GM19023 (cell line): ENCODE results near the gene PHTF1.
"Not testable (repeated sequence)": the region's sequence is repeated elsewhere in the genome, so short reads cannot be mapped to it uniquely, and the experiment has no call there.

Experiments
- ATAC-seq: cut with Tn5 transposase; IDR thresholded peaks from one replicate; pipeline ENCODE4 v1.9.1; 2021; ENCODE audit warnings: mild to moderate bottlenecking, moderate library complexity; ENCODE audit not compliant: unreplicated experiment

The PHTF1 gene

GRCh38 chr1:113779542-113779941 lies 20.3 kb upstream of the PHTF1 start:
- no peak for ATAC-seq

GRCh38 chr1:113777561-113777960 lies 18.3 kb upstream of the PHTF1 start:
- no peak for ATAC-seq

DNA sequence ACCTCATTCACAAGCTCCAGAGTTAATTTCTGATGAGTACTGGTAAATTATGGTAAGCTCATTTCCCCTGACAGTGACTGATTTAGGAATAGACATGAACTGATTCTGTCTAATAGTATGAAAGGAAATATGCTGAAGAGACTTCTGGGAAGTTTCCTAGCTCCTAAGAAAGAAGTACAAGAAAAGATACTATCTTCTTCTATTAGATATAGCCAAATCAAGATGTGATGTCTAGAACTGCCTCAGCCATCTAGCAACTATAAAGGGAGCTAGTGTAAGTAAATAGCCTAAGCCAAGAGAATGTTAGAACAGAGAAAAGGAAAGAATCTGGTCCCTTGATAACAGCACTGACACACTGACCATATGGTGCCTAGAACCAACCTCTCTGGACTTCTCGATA lies 10.7 kb upstream of the PHTF1 start:
- no peak for ATAC-seq

- no peak for ATAC-seq
These were observed 10.3 kb upstream of the PHTF1 start for GRCh38 chr1:113769601-113769970.

DNA sequence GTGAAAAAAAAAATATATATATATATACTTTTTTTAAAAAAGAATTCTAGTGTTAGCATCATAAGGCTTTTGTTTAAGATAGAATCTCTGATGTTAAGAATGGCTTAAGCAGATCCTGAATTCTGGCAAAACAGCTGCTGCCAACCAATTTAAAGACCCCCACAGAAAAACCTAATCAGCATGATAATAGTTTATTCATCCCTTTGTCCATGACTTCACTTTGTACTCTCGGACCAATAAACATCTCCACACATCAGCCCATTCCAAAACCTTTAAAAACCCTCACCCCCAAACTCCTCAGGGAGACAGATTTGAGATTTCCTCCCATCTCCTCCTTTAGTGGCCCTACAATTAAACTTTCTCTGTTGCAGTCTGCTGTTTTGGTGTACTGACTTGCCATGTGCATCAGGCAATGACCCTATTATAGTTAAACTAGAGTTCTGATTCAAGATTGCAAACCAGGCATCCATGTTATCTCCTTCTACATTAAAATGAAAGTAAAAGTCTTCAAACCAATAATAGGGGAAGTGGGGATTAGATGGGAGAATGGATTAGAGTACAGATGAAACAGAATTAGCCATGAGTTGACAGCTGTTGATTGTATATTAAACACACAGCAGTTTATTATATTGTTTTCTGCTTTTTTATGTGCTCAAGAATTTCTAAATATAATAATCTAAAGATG lies 9.8 kb upstream of the PHTF1 start:
- ATAC-seq: no peak

GRCh38 chr1:113765306-113766230 lies 6.3 kb upstream of the PHTF1 start:
- ATAC-seq: no peak

- no peak for ATAC-seq
These were observed 4.4 kb upstream of the PHTF1 start for GRCh38 chr1:113763661-113764060.

GRCh38 chr1:113761937-113762336 lies 2.7 kb upstream of the PHTF1 start:
- no peak for ATAC-seq

DNA sequence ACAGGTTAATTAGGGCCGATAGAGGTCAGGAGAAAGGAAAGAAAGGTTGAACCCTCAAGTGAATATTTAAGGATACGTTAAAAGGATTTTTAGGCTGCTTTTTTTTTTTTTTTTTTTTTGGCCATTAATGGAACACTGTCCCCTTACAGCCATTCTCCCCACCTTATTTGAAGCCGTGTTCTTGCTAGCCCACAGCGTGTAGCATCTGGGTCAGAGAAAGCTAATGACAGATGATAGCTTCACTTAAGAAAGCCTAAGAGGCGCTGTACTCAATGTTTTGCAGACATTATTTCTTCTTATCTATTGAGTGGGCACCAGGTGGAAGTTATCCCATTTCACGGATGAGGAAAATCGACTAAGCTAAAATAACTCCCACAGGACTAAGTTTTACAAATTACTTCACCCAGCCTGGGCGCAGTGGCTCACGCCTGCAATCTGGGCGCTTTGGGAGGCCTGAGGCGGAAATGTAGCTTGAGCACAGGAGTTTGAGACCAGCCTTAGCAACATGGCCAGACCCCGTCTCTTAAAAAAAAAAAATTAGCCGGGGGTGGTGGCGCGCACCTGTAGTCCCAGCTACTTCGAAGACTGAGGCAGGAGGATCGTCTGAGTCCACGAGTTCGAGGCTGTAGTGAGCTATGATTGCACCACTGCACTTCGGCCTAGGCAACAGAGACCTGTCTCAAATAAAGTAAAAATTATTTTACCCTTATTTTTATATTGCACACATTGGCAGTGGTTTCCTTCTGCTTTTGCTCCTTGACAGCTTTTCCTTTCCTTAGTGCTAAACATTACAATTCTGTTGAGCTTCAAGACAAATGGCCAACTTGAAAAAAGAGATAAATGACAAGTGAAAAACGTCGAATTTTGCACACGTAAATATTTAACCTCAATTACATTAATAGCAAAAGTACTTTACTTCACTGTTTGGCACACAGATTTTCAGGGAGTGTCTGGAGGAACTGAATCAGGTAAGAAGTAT lies 1.1 kb upstream of the PHTF1 start:
- no peak for ATAC-seq

- ATAC-seq: peak; percentile 65
These were observed 504 bp downstream of the PHTF1 start for GRCh38 chr1:113758631-113759332.

GRCh38 chr1:113756461-113756860 lies 2.8 kb downstream of the PHTF1 start:
- ATAC-seq: no peak

DNA sequence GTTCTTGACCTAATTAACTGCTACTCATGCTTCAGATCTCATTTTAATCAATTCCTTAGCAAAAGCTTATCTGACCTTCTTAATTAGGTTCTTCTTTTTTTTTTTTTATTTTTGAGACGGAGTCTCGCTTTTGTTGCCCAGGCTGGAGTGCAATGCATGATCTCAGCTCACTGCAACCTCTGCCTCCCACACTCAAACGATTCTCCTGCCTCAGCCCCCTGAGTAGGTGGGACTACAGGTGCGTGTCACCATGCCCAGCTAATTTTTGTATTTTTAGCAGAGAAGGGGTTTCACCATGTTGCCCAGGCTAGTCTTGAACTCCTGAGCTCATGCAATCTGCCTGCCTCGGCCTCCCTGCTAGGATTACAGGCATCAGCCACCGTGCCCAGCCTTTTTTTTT lies 6.0 kb downstream of the PHTF1 start:
- ATAC-seq: not testable (repeated sequence)

GRCh38 chr1:113751516-113751915 lies 7.8 kb downstream of the PHTF1 start:
- ATAC-seq: no peak

GRCh38 chr1:113751114-113751513 lies 8.2 kb downstream of the PHTF1 start:
- ATAC-seq: no peak

- no peak for ATAC-seq
These were observed 9.9 kb downstream of the PHTF1 start for GRCh38 chr1:113749402-113749801.

DNA sequence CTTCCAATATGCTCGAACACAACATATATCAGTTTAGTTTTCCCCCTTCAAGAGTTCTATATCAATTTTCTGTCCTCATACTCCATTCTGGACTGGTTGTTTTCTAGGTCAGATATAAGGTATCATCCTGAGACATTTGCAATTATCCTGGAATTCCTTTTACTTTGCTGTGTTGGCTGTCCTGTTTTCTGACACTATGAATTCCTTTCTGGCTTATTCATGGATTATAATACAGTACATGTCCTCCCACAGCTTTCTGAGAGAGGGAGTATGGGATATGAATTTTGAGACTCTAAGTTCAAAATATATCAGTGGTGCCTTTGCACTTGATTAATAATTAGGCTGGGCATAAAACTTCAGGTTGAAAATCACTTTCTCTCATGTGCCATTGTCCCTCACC lies 11.9 kb downstream of the PHTF1 start:
- no peak for ATAC-seq

DNA sequence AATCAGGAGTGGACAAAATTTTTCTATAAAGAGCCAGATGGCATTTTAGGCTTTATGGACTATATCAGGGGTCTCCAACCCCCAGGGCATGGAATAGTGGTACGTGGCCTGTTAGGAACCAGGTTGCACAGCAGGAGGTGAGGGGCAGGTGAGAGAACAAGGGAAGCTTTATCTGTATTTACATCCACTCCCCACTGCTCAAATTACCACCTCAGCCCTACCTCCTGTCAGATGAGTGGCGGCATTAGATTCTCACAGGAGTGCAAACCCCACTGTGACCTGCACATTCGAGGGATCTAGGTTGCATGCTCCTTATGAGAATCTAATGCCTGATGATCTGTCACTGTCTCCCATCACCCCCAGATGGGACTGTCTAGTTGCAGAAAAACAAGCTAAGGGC lies 13.9 kb downstream of the PHTF1 start:
- no peak for ATAC-seq

GRCh38 chr1:113744114-113744513 lies 15.2 kb downstream of the PHTF1 start:
- ATAC-seq: no peak

DNA sequence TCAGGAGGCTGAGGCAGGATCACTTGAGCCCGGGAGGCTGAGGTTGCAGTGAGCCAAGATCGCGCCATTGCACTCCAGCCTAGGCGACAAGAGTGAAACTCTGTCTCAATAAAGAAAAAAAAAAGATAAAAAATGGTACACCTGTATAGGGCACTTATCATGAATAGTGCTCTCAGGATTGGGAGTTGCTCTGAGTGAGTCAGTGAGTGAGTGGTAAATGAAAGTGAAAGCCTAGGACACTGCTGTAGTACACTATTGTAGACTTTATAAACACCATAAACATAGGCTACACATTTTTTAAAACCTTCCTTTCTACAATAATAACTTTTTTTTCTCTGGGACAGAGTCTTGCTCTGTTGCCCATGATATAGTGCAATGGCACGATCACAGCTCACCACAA lies 16.8 kb downstream of the PHTF1 start:
- no peak for ATAC-seq

- ATAC-seq: no peak
These were observed 24.8 kb downstream of the PHTF1 start for GRCh38 chr1:113734357-113735055.
